DLD1 (cell line): Measurements from ENCODE around the gene RASA1.

ENCODE experiments used
- in situ Hi-C: cut with HindIII; loops from 2 replicates; pipeline ENCODE4 v1.10.0; 2017; ENCODE audit warnings: low sequenced_read_pairs

Gene RASA1

DNA sequence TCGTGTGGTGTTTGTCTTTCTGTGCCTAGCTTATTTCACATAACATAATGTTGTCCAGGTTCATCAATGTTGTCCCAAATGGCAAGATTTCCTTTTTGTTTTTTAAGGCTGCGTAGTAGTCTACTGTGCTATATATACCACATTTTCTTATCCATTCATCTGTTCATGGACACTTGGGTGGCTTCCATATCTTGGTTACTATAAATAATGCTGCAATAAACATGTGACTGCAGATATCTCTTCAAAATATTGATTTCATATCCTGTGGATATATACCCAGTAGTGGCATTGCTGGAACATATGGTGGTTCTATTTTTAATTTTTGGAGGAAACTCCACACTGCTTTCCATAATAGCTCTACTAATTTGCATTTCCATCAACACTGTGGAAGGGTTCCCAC lies 170.5 kb downstream of the RASA1 start:
- in situ Hi-C loops = no loop called here
